ENCODE measurements around the gene CDKN1A.
A peak's percentile ranks its signal among the peaks of the same experiment; 100 is the strongest.
"Not testable (repeated sequence)": the region's sequence is repeated elsewhere in the genome, so short reads cannot be mapped to it uniquely, and the experiment has no call there.

Gene CDKN1A

DNA sequence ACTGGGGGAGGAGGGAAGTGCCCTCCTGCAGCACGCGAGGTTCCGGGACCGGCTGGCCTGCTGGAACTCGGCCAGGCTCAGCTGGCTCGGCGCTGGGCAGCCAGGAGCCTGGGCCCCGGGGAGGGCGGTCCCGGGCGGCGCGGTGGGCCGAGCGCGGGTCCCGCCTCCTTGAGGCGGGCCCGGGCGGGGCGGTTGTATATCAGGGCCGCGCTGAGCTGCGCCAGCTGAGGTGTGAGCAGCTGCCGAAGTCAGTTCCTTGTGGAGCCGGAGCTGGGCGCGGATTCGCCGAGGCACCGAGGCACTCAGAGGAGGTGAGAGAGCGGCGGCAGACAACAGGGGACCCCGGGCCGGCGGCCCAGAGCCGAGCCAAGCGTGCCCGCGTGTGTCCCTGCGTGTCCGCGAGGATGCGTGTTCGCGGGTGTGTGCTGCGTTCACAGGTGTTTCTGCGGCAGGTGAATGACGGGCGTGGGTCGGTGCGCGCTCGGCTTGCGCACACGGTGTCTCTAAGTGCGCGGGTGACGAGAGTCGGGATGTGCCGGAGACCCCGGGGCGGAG lies at the start of gene CDKN1A:
Gene CDKN1A (plus strand): TSS at position 227 of the 555 bp plus-strand sequence. CDS start 5,388 bp downstream, outside the sequence.
- no peak for FAIRE-seq
- DNase-seq (ENCODE audit: low spot score), result peak; percentile 77

DNA sequence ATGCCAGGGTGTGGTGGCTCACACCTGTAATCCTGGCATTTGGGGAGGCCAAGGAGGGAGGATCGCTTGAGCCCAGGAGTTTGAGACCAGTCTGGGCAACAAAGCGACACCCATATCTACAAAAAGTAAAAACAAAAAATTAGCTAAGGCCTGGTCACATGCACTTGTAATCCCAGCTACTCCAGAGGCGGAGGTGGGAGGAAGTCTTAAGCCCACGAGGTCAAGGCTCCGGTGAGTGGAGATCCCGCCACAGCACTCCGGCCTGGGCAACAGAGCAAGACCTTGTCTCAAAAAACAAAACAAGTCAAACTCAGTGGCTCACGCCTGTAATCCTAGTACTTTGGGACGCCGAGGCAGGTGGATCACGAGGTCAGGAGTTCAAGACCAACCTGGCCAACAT lies 48.7 kb upstream of the CDKN1A start:
- no peak for DNase-seq (ENCODE audit: low spot score)
- FAIRE-seq, result no peak

DNA sequence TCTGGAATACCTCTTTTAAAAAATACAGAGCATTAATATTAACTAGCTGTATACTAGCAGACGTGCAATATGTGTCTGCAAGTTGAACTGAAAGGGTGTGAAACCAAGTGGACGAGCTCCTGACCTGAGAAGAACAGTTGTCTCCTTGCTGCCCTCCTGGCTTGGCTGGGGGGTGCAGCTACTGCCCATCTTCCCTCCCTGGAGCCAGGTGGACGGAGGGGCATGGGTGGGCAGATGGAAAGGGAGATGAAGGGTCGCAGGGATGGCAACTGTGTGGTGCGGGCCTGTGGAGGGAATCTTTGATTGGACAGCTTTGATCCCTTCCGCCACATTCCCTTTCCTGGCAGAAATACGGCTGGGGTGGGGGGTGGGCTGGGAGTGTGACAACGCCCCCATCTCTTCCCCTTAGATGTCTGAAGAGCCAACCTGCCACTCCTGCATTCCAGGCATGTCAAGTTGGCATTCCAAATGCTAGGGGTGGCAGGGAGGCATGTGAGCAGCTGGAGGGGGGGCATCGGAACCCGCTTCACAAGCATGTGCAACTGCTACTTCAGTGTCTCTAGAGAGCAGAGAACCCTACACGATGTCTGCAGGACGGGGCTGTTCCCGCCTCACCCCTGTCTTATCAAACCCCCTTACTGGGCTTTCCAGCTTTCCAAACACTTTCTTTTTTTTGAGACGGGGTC lies 47.0 kb upstream of the CDKN1A start:
- FAIRE-seq (no peak), DNase-seq (ENCODE audit: low spot score) (no peak)

GRCh38 chr6:36633370-36633769 lies 45.1 kb upstream of the CDKN1A start:
- DNase-seq (ENCODE audit: low spot score), result no peak
- no peak for FAIRE-seq

DNA sequence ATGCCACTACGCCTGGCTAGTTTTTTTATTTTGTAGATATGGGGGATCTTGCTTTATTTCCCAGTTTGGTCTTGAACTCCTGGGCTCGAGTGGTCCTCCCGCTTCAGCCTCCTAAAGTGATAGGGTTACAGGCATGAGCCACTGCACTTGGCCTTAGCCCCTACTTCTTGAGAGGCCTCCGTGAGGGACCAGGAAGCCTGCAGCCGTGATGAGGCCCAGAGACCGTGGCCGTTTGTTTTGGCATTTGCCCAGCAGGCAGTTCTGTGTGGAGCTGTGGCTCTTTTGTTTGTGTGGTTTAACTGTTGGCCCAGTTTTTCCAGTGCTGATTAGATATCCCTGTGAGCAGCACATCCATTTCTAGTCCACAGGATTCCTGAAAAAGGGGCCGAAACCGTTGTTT lies 44.6 kb upstream of the CDKN1A start:
- FAIRE-seq, result no peak
- DNase-seq (ENCODE audit: low spot score), result peak; percentile 35

GRCh38 chr6:36634317-36635108 lies 44.0 kb upstream of the CDKN1A start:
- no peak for DNase-seq (ENCODE audit: low spot score)
- FAIRE-seq, result no peak

- FAIRE-seq (no peak), DNase-seq (ENCODE audit: low spot score) (no peak)
Observed at GRCh38 chr6:36636283-36636682, 42.2 kb upstream of the CDKN1A start.

- DNase-seq (ENCODE audit: low spot score) (no peak), FAIRE-seq (no peak)
Observed at GRCh38 chr6:36636687-36637418, 41.7 kb upstream of the CDKN1A start.

GRCh38 chr6:36638579-36638978 lies 39.9 kb upstream of the CDKN1A start:
- FAIRE-seq, result no peak

GRCh38 chr6:36639171-36639808 lies 39.2 kb upstream of the CDKN1A start:
- no peak for DNase-seq (ENCODE audit: low spot score)

More at GRCh38 chr6:36638579-36638978, 39.9 kb upstream of the CDKN1A start:
- DNase-seq (ENCODE audit: low spot score), result no peak

DNA sequence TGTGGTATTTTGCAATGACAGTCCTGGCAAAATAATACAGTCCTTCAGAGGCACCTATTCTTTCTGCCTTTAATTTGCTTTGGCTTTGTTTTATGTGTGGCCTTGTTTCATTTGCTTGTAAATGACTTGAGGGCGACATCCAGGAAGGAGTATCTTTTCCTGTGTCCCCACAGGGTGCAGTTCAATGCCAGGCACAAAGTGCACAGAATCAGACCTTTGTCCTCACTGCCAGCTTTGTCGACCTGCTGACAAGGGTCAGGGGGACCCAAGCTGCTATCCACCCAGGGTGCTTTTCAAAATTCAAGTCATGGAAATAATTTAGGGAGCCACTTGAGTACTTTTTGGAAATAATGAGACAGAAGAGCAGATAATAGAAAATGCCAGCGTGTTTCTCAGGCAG lies 37.0 kb upstream of the CDKN1A start:
- DNase-seq (ENCODE audit: low spot score), result no peak
- FAIRE-seq, result no peak

More at GRCh38 chr6:36639171-36639808, 39.2 kb upstream of the CDKN1A start:
- no peak for FAIRE-seq

DNA sequence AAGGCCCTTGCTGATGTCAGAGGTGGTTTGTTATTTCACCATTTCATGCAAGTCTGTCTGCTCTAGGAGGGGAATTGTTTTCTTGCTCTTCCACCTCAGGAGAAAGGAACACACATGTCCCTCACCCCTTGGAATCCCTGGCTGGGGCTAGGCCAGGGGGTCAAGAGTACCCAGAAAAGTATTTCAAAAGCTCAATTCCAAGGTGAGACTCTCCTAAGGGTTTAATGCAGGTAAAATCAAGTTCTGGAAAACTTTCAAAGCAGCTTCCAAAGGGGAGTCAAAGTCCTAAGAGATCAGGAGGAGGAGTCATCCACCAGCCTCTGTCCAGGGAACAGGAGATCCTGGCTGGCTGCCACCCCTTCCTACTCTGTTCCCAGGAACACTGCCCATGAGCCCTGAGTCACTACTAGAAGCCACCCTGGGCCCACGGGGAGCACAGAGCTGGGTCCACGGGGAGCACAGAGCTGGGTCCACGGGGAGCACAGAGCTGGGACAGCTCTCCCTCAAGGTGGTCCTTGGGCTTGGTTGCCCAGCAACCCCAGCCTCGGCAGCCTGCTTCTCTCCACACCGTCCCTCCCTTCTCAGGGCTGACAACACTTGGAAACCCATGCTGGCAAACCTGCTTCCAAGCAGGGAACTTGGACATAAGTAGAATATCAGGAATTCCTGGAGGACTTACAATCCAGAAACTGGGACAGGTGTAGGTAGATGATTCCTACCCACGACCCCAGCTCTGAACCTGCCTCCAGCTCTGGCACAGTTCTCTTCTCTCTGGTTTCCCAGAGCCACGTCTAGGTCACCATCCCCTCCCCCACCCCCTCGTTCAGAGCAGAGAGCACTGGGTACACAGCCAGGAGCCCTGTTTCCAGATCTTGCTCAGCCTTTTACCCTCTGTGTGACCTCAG lies 35.3 kb upstream of the CDKN1A start:
- peak; percentile 79 for FAIRE-seq
- DNase-seq (ENCODE audit: low spot score), result peak; percentile 79

GRCh38 chr6:36643977-36644376 lies 34.5 kb upstream of the CDKN1A start:
- no peak for FAIRE-seq
- DNase-seq (ENCODE audit: low spot score), result no peak

GRCh38 chr6:36649086-36649485 lies 29.4 kb upstream of the CDKN1A start:
- DNase-seq (ENCODE audit: low spot score) (no peak), FAIRE-seq (no peak)

- peak; percentile 29 for DNase-seq (ENCODE audit: low spot score)
- FAIRE-seq, result no peak
Observed at GRCh38 chr6:36649701-36650484, 28.6 kb upstream of the CDKN1A start.

- FAIRE-seq (no peak), DNase-seq (ENCODE audit: low spot score) (no peak)
Observed at GRCh38 chr6:36650848-36651478, 27.6 kb upstream of the CDKN1A start.

DNA sequence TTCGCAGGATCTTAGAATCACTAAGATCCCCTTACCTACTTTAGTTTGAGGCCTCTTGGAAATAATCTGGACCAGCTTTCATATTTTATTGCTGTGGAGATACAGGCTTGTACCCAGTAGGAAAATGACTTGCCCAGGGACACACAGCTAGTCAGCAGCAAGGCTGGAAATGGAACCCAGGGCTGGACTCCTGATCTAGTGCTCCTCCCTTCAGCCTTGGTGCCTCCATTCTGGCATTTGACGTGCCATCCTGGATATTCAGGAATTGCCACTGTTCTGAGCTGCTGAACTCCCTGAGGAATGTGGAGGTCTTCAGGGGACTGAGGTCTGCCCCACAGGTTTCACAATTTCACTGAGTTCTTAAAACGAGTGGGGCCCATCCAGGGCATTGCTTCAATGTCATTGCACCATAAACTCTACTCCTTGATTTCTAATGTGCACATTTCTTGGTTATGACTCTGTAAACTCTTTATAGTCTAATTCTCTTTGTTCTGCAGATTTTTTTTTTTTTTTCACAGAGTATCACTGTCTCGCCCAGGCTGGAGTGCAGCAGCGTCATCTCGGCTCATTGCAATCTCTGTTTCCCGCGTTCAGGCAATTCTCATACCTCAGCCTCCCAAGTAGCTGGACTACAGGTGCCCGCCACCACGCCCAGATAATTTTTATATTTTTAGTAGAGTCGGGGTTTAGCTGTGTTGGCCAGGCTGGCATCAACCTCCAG lies 26.7 kb upstream of the CDKN1A start:
- no peak for FAIRE-seq
- DNase-seq (ENCODE audit: low spot score), result no peak

GRCh38 chr6:36654469-36654868 lies 24.0 kb upstream of the CDKN1A start:
- not testable (repeated sequence) for FAIRE-seq; DNase-seq (ENCODE audit: low spot score)
